ENCODE measurements around the gene DIDO1.
A peak's percentile ranks its signal among the peaks of the same experiment; 100 is the strongest.

Gene DIDO1

DNA sequence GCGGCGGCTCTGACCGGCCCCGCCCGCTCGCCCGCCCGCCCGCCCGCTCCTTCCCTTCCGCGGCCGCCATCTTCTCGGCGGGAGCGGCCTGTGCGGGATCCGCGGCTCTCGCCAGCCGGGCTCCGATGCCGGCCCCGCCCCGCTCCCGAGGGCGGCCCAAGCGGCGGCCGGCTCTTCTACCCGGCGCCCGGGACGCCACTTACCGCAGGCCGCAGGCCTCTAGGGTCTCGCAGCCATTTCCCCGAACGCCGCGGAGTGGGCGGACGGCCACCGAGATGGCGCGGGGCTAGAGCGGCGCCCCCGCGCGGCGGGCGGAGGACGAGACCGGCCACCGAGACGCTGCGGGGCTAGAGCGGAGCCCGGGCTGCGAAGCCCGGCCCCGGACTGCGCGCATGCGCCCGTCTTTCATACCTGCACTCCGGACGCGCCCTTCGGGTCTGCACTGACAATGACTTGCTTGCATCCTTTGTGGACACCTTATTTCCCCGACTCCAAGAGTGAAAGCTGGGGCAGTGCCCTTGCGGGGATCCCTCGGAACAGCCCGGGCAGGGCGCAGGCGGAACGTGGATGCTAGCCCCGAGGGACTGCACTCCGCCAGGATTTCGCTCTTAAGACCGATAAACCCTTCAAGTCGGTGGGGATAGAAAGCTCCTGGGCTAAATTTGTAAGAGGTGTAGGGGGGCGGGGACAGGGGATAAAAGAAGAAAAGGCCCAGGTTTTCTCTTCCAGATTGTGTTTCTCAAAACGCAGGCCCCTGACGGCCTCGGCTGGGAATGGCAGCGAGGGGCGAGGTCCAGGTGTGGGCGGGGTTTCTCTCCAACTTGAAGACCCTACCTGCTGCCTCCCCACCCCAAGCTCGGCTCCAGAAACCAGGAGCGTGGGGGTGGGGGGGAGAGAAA, at the start of gene DIDO1:
DIDO1 (minus strand) TSS at position 277 of the 899 bp plus-strand sequence.
- peak; percentile 92 to 99 for DNase-seq (ENCODE audit: low read depth in 1 of 2, low spot score in 1 of 2)
- TF ChIP-seq JUND (IDR thresholded peaks at IDR 0.05; ENCODE audit: low read depth), result no peak
- in situ Hi-C loops (cut with HindIII; ENCODE audit: low pct_unique_long_range_greater_than_20kb, low sequenced_read_pairs), result no loop called here

- no peak for DNase-seq (ENCODE audit: low read depth in 1 of 2, low spot score in 1 of 2)
- TF ChIP-seq JUND (IDR thresholded peaks at IDR 0.05; ENCODE audit: low read depth), result no peak
- in situ Hi-C loops (cut with HindIII; ENCODE audit: low pct_unique_long_range_greater_than_20kb, low sequenced_read_pairs), result no loop called here
Measured at GRCh38 chr20:62975251-62975760, 49.0 kb upstream of the DIDO1 start.

DNA sequence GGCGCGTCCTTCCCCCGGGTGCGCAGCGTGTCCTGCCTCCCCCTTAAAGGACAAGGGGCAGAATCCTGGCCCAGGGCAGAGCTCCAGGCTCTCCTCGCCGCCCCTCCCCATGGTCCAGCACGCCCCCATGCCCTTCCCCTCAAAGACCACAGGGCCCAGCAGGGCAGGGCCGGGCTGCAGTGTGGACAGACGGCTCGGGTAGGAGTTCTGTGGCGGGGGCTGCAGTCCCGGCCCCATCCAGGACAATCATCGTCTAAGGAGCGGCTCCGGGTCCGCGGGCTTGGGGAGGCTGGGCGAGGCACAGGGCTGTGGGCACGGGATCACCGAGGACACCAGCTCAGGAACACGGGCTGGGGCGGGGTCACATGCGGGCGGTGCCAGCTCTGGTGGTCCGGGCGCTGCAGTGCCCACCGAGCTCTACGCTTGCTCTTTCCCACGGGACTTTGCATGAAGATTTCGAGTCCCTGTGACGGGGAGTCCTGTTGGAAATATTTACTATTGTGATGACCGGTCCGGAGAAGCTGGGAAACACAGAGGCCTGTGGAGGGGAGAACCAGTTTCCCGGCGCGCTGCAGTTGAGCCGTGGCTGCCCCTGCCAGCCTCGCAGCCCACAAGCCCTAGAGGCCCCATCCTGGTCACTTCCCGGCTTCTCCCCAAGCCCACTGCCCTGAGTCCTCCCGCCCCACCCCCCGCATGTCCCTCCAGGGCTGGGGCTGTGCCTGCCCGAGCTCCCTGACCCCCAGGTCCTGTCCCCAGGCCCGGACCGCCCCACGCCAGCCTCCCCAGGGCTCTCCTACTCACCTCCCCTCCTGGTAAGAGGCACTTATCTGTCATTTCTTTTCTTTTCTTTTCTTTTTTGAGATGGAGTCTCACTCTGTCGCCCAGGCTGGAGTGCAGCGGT, 46.8 kb upstream of the DIDO1 start:
- no peak for DNase-seq (ENCODE audit: low read depth in 1 of 2, low spot score in 1 of 2)
- TF ChIP-seq JUND (IDR thresholded peaks at IDR 0.05; ENCODE audit: low read depth), result no peak
- in situ Hi-C loops (cut with HindIII; ENCODE audit: low pct_unique_long_range_greater_than_20kb, low sequenced_read_pairs), result no loop called here

DNA sequence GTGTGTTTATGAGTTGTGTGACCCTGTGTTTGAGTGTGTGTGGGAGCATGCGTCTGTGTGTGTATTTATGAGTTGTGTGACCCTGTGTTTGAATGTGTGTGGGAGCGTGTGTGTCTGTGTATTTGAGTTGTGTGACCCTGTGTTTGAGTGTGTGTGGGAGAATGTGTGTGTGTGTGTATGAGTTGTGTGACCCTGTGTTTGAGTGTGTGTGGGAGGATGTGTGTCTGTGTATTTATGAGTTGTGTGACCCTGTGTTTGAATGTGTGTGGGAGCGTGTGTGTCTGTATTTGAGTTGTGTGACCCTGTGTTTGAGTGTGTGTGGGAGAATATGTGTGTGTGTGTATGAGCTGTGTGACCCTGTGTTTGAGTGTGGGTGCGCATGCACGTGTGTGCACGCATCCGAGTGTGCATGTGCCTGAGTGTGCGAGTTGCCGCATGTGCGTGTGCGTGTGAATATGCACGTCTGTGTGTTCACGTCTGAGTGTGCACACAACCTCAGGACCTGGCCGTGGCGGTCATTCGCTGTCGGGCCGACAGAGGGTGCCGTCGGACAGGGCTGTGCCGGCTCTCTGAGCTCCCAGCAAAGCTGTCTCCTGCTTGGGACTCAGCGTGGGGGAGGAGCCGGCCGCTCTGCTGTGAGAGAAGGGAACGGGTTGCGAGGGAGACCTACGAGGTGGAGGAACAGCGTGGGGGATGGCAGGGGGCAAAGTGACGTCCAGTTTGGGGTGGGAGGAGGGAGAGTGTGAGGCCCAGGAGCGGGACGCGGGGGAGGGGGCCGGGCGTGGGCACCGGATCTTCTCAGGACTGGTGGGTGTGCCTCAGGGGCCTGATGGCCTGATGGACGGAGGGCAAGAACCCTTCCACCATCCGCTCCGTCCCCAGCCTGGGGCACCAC, 45.9 kb upstream of the DIDO1 start:
- DNase-seq (ENCODE audit: low read depth in 1 of 2, low spot score in 1 of 2), result peak; percentile 88 to 99
- in situ Hi-C loops (cut with HindIII; ENCODE audit: low pct_unique_long_range_greater_than_20kb, low sequenced_read_pairs), result no loop called here
- no peak for TF ChIP-seq JUND (IDR thresholded peaks at IDR 0.05; ENCODE audit: low read depth)

- TF ChIP-seq JUND (IDR thresholded peaks at IDR 0.05; ENCODE audit: low read depth), result no peak
- no peak for DNase-seq (ENCODE audit: low read depth in 1 of 2, low spot score in 1 of 2)
- in situ Hi-C loops (cut with HindIII; ENCODE audit: low pct_unique_long_range_greater_than_20kb, low sequenced_read_pairs), result no loop called here
Measured at GRCh38 chr20:62971211-62971949, 45.1 kb upstream of the DIDO1 start.

DNA sequence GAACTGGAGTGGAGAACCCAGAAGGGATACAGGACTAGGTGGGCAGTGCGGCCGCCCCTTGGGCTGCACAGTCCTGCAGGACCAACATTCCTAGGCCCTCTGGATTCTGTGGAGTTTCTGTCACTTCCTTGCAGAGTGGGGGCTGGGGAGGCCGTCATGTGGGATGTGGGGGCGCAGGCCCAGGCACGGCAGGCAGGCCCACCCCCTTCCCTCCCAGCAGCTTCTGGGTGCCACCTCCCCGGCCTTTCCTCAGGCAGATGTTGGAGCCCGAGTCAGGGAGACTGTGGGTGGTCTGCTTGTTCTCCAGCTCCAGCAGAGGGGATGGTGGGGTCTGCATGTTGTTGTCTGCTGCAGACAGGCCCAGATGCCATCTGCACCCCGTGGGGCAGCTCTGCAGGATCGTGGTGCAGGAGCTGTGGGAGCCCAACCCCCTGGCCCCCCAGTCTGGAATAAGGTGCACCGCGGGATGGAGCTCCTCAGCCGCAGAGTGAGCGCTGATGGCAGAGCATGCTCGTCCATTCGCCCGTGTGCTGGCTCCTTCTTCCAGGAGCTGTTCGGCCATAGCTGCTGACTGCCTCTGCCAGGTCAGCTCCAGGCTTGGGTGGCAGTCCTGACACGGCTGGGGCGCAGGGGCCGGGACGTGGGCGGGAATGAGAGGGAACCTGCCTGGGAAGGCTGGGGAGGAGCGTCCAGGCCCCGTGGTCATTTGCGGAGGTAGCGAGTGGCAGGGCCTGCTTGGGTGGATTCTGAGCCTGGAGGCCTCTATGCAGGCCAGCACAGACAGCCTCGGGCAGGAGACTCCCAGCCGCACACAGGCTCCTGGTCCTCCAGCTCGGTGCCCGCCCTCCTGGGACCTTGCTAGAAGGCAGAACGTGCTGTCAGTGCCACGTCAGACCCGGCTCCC, 44.3 kb upstream of the DIDO1 start:
- TF ChIP-seq JUND (IDR thresholded peaks at IDR 0.05; ENCODE audit: low read depth), result no peak
- in situ Hi-C loops (cut with HindIII; ENCODE audit: low pct_unique_long_range_greater_than_20kb, low sequenced_read_pairs), result no loop called here
- peak; percentile 71 to 85 for DNase-seq (ENCODE audit: low read depth in 1 of 2, low spot score in 1 of 2)

- DNase-seq (ENCODE audit: low read depth in 1 of 2, low spot score in 1 of 2), result no peak
- in situ Hi-C loops (cut with HindIII; ENCODE audit: low pct_unique_long_range_greater_than_20kb, low sequenced_read_pairs), result no loop called here
- TF ChIP-seq JUND (IDR thresholded peaks at IDR 0.05; ENCODE audit: low read depth), result no peak
Measured at GRCh38 chr20:62969939-62970306, 43.6 kb upstream of the DIDO1 start.

- in situ Hi-C loops (cut with HindIII; ENCODE audit: low pct_unique_long_range_greater_than_20kb, low sequenced_read_pairs), result no loop called here
- DNase-seq (ENCODE audit: low read depth in 1 of 2, low spot score in 1 of 2), result no peak
- no peak for TF ChIP-seq JUND (IDR thresholded peaks at IDR 0.05; ENCODE audit: low read depth)
Measured at GRCh38 chr20:62969179-62969760, 43.0 kb upstream of the DIDO1 start.

DNA sequence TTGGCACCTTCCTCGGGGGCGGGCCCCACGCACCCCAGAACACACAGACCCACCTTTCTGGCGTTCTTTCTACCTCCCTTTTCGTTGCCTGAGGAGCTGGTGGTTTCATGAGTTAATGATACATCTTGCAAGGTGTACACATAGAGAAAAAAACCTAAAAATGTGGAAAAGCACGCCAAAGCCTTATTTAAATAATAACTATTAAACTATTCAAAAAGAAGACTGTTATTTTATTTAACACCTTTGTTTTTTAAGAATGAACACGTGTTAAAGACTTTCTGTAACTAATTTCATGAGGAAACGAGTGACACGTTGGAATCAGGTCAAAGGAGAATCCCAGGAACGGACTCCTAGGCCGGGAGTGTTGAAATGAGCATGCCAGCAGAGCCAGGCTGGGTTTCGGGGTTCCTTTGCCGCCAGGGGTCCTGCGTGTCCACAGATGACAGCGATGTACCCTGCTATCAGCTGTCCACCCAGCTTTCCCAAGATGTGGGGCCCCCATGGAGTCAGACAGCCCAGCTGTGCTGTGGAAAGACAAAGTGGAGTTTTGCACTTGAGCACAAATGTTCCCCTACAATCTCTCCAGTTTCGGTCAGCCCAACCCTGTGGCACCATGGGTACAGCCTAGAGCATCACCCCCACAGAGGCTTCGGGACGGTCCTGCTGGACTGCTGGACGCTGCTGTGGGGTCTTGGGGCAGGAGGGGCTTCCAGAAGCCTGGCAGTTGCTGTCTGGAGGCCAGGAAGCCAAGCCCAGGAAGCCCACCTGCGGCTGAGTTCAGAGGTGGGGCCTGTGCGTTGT, 42.3 kb upstream of the DIDO1 start:
- in situ Hi-C loops (cut with HindIII; ENCODE audit: low pct_unique_long_range_greater_than_20kb, low sequenced_read_pairs), result no loop called here
- no peak for TF ChIP-seq JUND (IDR thresholded peaks at IDR 0.05; ENCODE audit: low read depth)
- no peak for DNase-seq (ENCODE audit: low read depth in 1 of 2, low spot score in 1 of 2)
